Upper lobe of left lung (tissue), 4 donors: ENCODE data around the gene ATP13A1.

Experiments
- CTCF ChIP-seq, 6 experiments: fragments of 450-650 bp in 4 of 6; fragments of 200-600 bp in 2 of 6; sonication (generic) in 2 of 6; IDR thresholded peaks; one replicate each; pipeline ENCODE4 v1.5.1; 2016 to 2019; ENCODE audit warnings: antibody characterized with exemption in 6 of 6
- POLR2A ChIP-seq, 4 donors: fragments of 450-650 bp; IDR thresholded peaks; one replicate each; pipeline ENCODE4 v1.5.1; 2016 to 2017; ENCODE audit warnings: antibody characterized with exemption in 4 of 4, mild to moderate bottlenecking in 2 of 4
- POLR2AphosphoS5 ChIP-seq, 2 donors: sonication (generic); formaldehyde crosslinking; IDR thresholded peaks; one replicate each; pipeline ENCODE4 v1.5.1; 2017; ENCODE audit warnings: antibody characterized with exemption in 2 of 2

- no peak for TF ChIP-seq POLR2AphosphoS5 (IDR thresholded peaks at IDR 0.05)
- no peak for TF ChIP-seq POLR2A (IDR thresholded peaks at IDR 0.05)
- no peak for TF ChIP-seq CTCF (IDR thresholded peaks at IDR 0.05)
These were observed 28.2 kb downstream of the ATP13A1 start for GRCh38 chr19:19635313-19635702.
